Hippocampal formation (tissue), 2 donors: Measurements from ENCODE around the gene CYP2A7.
"Not testable (repeated sequence)": the region's sequence is repeated elsewhere in the genome, so short reads cannot be mapped to it uniquely, and the experiment has no call there.

Experiments used
- DNase-seq, 2 donors: peaks; one replicate each; lab custom pipeline; 2025; lab: John Stamatoyannopoulos, UW

The CYP2A7 gene

GRCh38 chr19:40882062-40882461 lies at the start of gene CYP2A7:
Gene CYP2A7 (minus strand): TSS chr19:40882231. CDS start chr19:40882210, 21 bp downstream.
- DNase-seq, result not testable (repeated sequence)

- not testable (repeated sequence) for DNase-seq
These were observed 48.8 kb upstream of the CYP2A7 start for GRCh38 chr19:40930799-40931198.

- DNase-seq, result not testable (repeated sequence)
These were observed 47.9 kb upstream of the CYP2A7 start for GRCh38 chr19:40929942-40930341.

- no peak for DNase-seq
These were observed 46.8 kb upstream of the CYP2A7 start for GRCh38 chr19:40928850-40929249.

GRCh38 chr19:40927567-40927966 lies 45.5 kb upstream of the CYP2A7 start:
- DNase-seq, result no peak

- DNase-seq, result not testable (repeated sequence)
These were observed 44.2 kb upstream of the CYP2A7 start for GRCh38 chr19:40926276-40926675.

GRCh38 chr19:40923934-40924391 lies 41.9 kb upstream of the CYP2A7 start:
- no peak for DNase-seq

GRCh38 chr19:40922237-40923160 lies 40.5 kb upstream of the CYP2A7 start:
- DNase-seq, result not testable (repeated sequence)

GRCh38 chr19:40921005-40921897 lies 39.2 kb upstream of the CYP2A7 start:
- no peak for DNase-seq

GRCh38 chr19:40920300-40921004 lies 38.4 kb upstream of the CYP2A7 start:
- DNase-seq, result no peak

GRCh38 chr19:40919530-40920299 lies 37.7 kb upstream of the CYP2A7 start:
- not testable (repeated sequence) for DNase-seq

- not testable (repeated sequence) for DNase-seq
These were observed 36.3 kb upstream of the CYP2A7 start for GRCh38 chr19:40918303-40918702.

- no peak for DNase-seq
These were observed 26.9 kb upstream of the CYP2A7 start for GRCh38 chr19:40908976-40909375.

- no peak for DNase-seq
These were observed 26.1 kb upstream of the CYP2A7 start for GRCh38 chr19:40907968-40908735.

- no peak for DNase-seq
These were observed 24.5 kb upstream of the CYP2A7 start for GRCh38 chr19:40906512-40906911.

- DNase-seq, result not testable (repeated sequence)
These were observed 22.7 kb upstream of the CYP2A7 start for GRCh38 chr19:40904673-40905156.

- not testable (repeated sequence) for DNase-seq
These were observed 20.1 kb upstream of the CYP2A7 start for GRCh38 chr19:40901975-40902750.

- DNase-seq, result not testable (repeated sequence)
These were observed 18.5 kb upstream of the CYP2A7 start for GRCh38 chr19:40900521-40900920.

GRCh38 chr19:40899964-40900363 lies 17.9 kb upstream of the CYP2A7 start:
- not testable (repeated sequence) for DNase-seq
